Stimulated activated CD4-positive, alpha-beta T cell treated with anti-CD3 and anti-CD28 coated beads, Interleukin-2, amount 100 ng/mL, for 48 hours (primary cell): Measurements from ENCODE around the gene CSN2.
"Not testable (repeated sequence)": the region's sequence is repeated elsewhere in the genome, so short reads cannot be mapped to it uniquely, and the experiment has no call there.

Experiments
- DNase-seq, 2 donors: peaks; one replicate each; pipeline ENCODE4 v3.0.0-alpha.2; 2020

Gene CSN2, protein sequence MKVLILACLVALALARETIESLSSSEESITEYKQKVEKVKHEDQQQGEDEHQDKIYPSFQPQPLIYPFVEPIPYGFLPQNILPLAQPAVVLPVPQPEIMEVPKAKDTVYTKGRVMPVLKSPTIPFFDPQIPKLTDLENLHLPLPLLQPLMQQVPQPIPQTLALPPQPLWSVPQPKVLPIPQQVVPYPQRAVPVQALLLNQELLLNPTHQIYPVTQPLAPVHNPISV

DNA sequence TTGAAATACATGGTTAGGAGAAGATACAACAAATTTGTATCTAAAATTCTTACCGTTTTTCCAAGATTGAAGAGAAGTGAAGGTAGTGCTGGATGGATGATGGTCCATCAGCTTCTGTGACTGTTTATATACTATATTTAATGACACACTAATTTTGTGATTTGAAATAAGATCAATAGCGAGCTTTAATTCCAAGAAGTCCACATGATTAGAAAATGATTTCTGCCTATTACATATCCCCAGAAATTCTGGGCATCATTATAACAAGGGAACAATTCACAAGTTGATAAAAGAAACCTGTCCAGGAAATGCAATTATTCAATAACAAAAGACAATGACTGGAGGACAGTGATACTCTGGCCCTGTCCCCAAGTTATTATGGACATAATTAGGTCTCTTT lies at the start of gene CSN2:
Gene CSN2, minus strand, starts transcription at position 101 of the 400 bp plus-strand sequence. CDS start 4,733 bp downstream, outside the sequence.
- DNase-seq: no peak

DNA sequence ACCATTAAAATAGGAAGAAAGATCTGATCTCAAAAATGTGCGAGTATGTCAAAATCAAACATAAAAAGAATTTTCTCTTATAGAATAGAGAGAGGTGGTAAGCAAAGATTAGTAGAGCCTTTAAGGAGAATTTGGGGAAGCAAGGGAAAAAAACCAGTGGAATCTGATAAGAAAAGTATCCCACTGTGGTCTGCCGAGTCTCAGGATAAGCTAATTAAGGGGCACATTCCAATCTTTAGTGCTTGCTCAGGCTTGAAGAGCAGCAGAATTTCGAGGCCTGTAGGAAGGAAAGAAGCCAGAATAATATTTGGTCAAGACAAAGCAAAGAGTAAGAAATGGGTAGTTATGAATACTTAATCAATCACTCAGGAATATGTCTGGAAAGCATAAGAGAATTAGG lies 43.2 kb upstream of the CSN2 start:
- DNase-seq: no peak

DNA sequence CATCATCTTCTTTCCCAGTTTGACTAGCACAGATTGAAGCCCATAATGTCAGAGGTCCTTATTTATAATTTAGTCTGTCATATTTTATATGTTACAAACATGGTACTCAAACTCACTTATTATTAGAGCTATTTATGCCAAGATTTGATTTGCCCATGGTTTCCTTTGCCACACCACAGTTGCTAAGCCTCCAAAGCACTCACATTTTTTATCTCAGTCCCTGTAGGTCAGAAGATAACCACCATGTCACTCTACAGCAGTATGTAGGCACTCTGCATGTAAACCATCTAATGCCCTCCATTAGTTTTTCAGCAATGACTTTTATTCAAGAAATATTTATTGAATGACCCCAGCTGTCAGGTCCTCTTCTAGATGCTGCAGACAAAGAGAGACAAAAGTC lies 37.0 kb upstream of the CSN2 start:
- no peak for DNase-seq

DNA sequence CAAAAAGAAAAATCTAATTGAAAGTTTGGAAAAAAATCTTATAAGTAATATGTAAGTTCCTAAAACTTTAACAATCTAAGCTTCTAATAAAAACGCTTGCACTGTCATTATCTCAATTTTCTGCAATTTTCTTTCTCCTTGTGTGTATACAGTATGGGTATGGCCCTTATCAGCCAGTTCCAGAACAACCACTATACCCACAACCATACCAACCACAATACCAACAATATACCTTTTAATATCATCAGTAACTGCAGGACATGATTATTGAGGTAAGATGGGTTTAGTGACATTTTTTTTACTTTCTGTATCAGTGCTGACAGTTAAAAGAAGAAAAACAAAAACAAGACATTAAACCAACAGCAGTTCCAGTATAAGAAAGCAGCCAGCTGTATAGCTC lies 35.2 kb upstream of the CSN2 start:
- no peak for DNase-seq

DNA sequence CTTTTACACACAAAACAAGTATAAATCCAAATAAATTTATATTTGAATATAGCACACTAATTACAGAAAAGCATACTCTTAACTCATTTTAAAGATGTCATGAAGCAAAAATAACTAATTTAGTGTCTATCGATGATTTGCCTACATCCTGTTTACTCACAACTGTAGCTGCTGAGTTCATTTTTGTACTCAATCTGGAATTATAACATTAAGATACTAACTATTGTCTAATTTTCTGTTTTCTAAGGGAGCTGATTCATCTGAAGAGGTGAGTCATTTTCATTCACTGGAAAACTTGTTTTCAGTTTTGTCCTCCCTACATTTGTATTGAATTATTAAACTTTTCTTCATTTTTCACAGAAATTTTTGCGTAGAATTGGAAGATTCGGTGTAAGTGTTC lies 33.9 kb upstream of the CSN2 start:
- no peak for DNase-seq

DNA sequence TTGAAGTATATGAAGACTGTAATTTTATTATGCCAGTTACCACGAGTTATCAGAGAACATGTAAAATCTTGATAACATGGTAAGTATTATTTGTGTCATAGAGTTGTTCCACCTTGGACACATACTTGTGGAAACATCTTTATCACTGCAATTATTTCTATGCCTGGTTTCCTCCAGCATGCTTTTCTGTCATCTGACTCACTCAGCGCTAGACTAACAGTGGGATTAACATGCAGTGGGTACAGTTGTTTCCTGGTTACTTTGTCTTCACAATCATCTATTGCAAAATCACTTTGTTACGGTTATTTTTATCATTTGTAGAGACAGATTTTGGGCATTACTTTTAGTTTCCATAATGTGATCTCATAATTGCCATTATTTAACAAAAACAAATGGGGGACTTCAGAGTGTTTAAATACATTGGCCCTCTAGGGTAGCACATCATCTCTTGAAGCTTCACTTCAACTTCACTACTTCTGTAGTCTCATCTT lies 30.0 kb upstream of the CSN2 start, which contains the start of gene STATH:
Gene STATH, plus strand, starts transcription at position 441 of the 491 bp plus-strand sequence. CDS start 2,472 bp downstream, outside the sequence.
- DNase-seq: no peak

DNA sequence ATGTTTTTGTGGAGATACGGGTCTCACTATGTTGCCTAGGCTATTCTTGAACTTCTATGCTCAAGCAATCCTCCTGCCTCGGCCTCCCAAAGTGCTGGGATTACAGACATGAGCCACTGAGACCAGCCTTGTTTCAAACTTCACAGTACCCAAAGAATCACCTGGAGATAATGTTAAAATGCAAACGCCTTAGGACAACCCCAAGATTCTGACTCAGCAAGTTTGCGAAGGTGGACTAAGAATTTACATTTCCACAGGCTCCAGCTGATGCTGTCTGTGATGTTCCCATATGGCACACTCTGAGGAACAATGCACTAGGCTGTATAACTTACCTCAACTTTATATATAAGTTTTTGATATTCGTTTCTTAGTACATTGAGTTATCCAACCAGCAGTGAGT lies 29.3 kb upstream of the CSN2 start:
- no peak for DNase-seq

DNA sequence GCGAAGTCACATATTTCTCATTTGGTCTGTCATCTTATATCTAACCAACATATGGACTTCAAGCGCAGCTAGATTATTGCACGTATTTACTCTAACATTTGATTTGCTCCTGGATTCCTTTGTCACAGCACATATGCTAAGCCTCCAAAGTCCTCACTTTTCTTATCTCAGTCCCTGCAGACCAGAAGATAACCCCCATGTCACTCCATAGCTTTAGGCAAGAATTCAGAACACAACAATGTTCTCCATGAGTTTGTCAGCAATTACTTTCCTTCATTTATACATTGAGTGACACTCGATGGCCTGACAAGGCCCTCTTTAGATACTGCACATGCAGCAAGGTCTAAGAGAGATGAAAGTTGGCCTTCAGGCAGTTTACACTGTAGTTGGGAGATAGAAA lies 25.5 kb upstream of the CSN2 start:
- no peak for DNase-seq

DNA sequence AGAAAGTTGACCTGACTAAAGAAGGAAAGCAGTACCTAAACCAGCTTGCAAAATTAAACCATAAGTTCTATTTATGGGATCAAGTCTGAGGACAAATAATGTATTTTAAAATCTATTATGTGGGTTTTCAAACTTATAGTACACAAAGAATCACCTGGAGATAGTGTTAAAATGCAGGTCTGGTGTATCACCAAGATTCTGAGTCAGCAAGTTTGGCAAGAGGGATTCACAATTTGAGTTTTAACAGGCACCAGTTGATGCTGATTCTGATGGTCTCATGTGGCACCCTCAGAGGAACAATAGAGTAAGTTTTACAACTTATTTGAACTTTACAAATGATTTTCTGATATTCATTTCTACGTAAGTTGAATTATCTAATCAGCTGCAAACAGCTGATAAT lies 21.1 kb upstream of the CSN2 start:
- DNase-seq: no peak

DNA sequence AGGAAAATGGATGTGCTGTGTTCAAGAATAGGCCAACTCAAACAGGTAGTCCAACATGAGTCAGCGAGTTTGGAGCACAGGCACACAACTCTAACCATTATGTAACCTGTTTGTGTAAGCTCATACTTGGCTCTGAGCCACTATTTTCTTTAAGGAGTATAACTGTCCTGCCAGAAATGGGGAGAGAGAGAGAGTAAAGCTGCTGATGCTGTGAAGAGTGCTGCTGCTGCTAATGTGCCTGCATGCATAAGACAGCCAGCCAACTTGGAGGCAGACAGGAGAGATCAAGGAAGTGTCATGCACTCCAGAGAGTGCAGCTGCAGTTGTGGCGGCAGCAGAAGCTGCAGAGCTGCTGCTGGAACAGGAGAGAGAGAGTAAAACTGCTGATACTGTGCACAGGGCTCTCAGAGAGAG lies 18.5 kb upstream of the CSN2 start:
- DNase-seq: no peak

DNA sequence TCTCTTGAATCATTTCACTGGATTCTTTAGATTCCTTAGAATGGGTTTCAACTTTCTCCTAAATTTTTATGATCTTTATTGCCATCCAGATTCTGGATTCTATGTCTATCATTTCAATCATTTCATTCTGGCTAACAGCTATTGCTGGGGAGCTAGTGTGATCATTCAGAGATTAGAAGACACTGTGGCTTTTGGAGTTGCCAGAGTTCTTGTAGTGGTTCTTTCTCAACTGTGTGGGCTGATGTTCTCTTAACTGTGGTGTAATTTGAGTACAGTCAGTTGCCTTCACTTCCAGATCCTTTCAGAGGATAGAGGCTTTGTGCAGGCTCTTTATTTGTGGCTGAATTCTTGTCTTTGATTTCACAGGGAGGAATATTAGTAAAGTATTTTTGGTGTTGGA lies 12.1 kb upstream of the CSN2 start:
- no peak for DNase-seq

DNA sequence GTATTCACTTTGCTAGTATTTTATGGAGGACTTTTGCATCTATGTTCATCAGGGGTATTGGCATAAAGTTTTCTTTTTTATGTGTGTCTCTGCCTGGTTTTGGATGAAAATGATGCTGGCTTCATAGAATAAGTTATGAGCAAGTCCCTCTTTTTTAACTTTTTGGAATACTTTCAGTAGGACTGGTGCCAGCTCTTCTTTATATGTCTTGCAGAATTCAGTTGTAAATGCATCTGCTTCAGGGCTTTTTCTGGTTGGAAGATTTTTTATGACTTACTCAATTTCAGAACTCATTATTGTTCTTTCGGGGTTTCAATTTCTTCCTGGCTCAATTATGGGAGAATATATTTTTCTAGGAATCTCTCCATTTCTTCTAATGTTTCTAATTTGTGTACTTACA lies 9.1 kb upstream of the CSN2 start:
- no peak for DNase-seq

DNA sequence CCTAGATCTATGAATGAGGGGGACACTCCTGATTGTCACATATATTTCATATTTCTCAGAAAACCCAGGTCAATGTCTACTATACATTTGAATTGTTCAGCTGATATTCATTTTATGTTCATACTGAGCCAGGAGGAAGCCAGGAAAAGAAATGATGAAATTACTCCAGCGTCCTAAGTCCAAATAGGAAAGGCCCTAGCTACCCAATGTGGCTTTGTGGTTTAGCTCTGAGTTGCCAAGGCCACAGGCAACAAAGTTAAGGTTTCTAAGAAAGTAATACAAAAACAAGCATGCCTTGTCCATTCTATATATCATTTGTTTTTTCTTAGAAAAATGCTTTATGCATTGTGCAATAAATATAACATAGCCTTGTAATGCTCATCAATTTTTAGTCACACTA lies 4.5 kb upstream of the CSN2 start:
- no peak for DNase-seq

DNA sequence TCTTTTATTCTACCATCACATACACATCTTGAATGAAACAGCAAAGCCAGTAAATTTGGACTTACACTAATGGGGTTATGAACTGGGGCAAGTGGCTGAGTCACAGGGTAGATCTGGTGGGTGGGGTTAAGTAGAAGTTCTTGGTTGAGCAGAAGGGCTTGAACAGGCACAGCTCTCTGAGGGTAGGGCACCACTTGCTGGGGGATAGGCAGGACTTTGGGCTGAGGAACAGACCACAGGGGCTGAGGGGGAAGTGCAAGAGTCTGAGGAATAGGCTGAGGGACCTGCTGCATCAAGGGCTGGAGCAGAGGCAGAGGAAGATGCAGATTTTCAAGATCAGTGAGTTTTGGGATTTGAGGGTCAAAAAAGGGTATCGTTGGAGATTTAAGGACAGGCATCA lies 8.3 kb downstream of the CSN2 start:
- DNase-seq: no peak

DNA sequence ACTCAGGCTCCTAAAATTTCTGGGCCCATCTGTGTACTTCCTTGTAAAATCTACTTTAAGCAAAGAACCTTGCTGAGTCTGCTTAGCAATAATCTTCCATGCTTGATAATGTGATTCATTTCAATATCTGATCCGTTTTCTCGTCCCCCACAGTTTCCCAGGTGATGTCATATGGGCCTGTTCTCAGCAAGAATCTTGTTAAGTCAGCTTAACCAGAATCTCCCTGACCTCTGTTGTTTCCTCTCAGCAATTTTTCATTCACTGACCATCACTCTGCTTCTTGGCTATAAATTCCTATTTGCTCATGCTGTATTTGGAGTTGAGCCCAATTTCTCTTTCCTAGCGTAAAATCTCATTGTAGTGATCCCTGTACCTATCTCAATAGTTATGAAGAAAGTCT lies 13.9 kb downstream of the CSN2 start:
- DNase-seq: no peak

DNA sequence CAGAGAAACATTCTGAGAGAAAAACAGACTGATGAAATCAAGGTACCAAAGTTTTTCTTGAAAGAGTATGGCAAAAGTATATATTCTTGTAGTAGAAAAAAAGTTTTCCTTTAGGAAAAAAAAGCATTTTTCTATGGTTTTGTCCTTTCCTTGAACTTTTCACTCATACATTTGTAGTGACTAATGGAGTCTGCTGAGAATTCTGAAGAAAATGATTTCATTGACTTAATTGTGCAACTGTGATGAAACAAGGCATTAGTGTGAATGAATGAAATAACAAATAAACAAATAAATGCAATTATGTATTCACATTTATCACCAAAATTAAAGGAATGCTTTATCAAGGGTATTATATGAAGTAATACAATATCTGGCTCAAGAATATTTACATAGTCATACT lies 29.0 kb downstream of the CSN2 start:
- no peak for DNase-seq

DNA sequence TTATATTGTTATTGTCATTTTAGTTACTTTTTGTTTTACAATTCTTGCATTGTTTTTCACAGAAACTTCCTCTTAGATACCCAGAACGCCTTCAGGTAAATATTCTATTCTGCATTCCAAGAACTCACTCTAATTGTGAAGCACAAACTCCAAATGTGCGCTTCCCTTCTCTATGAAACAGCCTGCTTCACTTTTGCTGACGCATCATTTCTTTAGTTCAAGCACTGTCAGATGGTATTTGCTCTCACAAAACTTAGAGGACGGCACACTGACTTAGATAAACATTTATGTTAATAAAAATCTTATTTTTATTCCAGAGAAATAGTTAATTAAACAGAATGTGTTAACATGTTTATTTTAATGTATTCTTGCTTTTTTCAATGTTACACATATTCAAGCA lies 31.4 kb downstream of the CSN2 start:
- DNase-seq: no peak

DNA sequence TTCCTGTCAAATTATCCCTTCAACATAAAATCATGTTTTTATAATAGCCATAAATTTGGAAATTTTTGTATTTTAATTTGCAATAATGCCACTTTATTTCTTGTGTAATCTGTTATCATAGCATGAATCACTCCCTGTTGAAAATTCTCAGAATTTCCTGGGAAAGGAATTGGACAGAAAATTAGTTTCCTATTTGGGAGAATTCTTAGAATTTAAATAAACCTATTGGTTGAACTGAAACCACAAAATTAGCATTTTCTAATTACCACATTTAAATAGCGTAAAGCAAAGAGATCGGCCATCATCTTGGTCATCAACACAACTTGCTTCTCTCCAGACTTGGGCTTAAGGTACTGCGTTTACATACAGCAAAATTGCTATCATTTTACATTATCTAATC lies 34.8 kb downstream of the CSN2 start, which contains the start of gene CSN1S1:
Gene CSN1S1, plus strand, starts transcription at position 301 of the 400 bp plus-strand sequence. CDS start 1,488 bp downstream, outside the sequence.
- DNase-seq: no peak

DNA sequence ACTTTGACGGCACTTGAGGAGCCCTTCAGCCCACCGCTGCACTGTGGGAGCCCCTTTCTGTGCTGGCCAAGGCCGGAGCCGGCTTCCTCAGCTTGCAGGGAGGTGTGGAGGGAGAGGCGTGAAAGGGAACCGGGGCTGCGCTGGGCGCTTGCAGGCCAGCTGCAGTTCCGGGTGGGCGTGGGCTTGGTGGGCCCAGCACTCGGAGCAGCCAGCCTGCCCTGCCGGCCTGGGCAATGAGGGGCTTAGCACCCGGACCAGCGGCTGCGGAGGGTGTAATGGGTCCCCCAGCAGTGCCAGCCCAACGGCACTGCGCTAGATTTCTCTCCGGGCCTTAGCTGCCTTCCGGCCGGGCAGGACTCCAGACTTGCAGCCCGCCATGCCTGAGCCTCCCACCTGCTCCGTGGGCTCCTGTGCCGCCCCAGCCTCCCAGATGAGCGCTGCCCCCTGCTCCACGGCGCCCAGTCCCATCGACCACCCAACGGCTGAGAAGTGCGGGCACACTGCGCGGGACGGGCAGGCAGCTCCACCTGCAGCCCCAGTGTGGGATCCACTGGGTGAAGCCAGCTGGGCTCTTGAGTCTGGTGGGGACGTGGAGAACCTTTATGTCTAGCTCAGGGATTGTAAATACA lies 41.6 kb downstream of the CSN2 start:
- not testable (repeated sequence) for DNase-seq

DNA sequence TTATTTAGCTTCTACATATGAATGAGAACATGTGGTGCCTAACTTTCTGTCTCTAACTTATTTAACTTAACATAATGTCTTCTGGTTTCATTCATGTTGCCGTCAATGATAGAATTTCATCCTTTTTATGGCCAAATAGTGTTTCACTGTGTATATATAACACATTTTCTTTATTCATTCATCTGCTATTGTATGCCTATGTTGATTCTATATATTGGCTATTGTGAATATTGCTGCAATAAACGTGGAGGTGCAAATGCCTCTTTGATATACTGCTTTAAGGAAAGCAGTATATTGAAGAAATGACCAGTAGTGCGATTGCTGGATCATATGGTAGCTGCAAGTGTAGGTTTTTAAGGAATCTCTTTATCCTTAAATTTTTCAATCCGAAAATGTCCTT lies 44.7 kb downstream of the CSN2 start:
- DNase-seq: no peak

DNA sequence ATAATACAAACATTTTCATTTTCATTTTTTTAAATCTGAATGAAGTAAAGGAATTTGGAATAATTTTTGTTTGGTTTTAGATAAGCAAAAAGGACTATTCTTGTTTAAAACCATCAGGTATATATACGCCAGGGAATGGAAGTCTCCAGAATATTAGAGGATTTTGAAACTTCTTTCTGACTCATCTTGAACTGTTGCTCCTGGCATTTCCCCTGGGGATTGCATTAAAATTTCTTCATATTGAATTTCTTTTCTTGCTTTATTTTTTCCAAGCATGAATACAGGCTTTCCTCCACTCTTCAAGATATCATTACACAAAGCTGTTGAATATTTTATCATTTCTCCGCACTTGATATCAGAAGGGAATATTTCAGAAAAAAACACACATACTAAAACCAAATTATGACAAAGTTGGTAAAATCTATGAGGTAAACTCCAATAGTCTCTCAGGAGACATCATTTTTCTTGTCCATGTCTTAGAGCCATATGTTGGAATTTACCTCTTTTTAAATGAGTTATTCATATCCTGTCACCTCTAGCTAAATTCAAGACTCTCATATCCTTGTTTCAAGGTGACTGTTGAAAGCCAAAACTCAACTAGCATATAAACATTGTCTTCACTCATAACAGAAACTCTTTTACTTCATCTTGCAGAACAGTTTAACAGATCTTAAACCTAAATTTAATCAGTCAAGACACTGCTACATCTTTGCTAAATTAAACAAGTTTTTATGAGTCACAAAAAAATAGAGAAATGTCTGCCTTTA lies 55.3 kb downstream of the CSN2 start:
- no peak for DNase-seq

DNA sequence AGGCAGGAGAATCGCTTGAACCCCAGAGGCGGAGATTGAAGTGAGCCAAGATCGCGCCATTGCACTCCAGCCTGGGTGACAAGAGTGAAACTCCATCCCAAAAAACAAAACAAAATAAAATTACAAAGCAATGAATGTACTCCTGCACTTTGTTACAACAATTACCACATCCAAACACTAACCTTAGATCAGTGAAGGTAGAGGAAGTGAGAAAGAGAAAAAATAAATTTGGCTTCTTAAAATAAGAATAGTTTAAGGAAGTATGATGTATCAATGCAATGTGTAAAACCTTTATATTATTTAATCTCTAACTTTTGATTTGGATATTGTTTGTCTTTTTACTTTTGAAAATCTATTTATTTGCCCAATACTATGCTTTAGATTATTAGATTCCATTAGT lies 56.3 kb downstream of the CSN2 start:
- no peak for DNase-seq

DNA sequence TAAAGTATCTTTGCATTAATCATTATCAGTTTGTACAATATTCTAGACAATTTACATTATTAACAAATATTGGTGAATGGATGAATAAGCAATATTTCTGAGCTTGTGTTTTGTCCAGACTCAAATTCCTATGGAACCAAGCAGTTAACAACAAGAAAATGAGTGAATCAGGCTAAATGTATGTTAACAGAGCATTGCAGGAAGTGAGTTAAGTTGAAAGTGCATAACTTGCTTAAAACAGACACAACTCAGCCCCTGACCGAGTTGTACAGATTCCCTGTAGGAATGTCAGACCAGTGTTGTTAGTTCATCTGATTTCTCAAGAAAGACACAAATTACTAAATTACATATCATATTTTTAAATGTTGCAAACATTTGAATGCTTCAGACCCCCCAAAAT lies 58.4 kb downstream of the CSN2 start:
- DNase-seq: no peak
